Iris pigment epithelial cell (primary cell): ENCODE data around the gene NEURL2.

ENCODE experiments used
- DNase-seq: peaks from one replicate; pipeline ENCODE4 v3.0.0-alpha.2; 2011; ENCODE audit warnings: low read depth

Gene NEURL2

DNA sequence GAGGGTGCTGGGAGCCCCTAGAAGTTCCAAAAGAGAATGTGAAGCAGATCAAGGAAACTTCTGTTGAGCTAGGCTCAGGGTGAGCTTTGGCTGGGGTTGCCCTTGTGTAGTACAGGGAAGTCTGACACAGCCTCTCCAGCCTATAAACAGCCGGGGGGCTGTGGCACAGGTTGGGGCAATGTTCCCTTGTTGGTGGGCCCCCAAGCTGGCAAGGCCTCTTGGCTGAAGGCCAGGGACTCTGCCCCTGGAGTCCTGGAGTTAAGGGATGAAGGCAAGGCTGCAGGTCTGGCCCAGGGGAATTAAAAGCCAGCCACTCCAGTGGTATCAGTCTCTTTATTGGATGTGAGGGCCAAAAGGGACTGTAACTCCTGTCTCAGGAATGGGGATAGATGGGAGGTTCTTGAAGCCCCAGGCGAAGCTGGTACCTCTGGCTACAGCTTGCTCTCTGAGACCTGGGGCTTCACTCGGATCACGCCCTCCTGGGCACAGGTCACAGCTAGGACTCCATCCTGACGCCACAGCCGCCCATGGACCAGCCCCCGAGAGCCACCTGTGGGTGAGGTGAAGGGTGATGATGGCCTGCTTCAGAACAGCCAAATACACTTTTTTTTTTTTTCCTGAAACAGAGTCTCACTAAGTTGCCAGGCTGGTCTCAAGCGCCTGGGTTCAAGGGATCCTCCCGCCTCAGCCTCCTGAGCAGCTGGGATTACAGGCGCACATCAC lies 49.4 kb downstream of the NEURL2 start:
- DNase-seq: no peak

- no peak for DNase-seq
These were observed 50.3 kb downstream of the NEURL2 start for GRCh38 chr20:45840700-45841198.
